ENCODE data around the gene PNLIPRP3. TPM values are rescaled to one million over a fixed set of nuclear protein-coding genes. Genes with fewer than 3 reads are reported as not detected.

PNLIPRP3 gene
- total and polyA plus RNA-seq, 2 donors (not counting 3 experiments of a cell fraction or from before 2014, with no cell fraction given) = not detected

GRCh38 chr10:116522803-116523381 lies 95.2 kb downstream of the PNLIPRP3 start:
- TF ChIP-seq JUN (IDR thresholded peaks at IDR 0.05; ENCODE audit: borderline replicate concordance, insufficient read depth, insufficient read length, low read depth) (no peak), FOS (IDR thresholded peaks at IDR 0.05; ENCODE audit: borderline replicate concordance, insufficient read depth, low read length) (no peak), POLR2A (IDR thresholded peaks at IDR 0.05; ENCODE audit: low read depth, low read length) (no peak), MYC (IDR thresholded peaks at IDR 0.05; ENCODE audit: low read depth, low read length) (no peak), GATA2 (IDR thresholded peaks at IDR 0.05; ENCODE audit: insufficient read depth, insufficient read length, low read depth, low read length) (no peak), POLR2AphosphoS5 (IDR thresholded peaks at IDR 0.05; ENCODE audit: insufficient read depth, low read depth, low read length) (no peak), MAX (IDR thresholded peaks at IDR 0.05; ENCODE audit: insufficient read depth, insufficient read length) (no peak), EZH2 (IDR thresholded peaks at IDR 0.05; ENCODE audit: borderline replicate concordance, low read depth, low read length, severe bottlenecking) (no peak)
- TF ChIP-seq, protein P1, sequence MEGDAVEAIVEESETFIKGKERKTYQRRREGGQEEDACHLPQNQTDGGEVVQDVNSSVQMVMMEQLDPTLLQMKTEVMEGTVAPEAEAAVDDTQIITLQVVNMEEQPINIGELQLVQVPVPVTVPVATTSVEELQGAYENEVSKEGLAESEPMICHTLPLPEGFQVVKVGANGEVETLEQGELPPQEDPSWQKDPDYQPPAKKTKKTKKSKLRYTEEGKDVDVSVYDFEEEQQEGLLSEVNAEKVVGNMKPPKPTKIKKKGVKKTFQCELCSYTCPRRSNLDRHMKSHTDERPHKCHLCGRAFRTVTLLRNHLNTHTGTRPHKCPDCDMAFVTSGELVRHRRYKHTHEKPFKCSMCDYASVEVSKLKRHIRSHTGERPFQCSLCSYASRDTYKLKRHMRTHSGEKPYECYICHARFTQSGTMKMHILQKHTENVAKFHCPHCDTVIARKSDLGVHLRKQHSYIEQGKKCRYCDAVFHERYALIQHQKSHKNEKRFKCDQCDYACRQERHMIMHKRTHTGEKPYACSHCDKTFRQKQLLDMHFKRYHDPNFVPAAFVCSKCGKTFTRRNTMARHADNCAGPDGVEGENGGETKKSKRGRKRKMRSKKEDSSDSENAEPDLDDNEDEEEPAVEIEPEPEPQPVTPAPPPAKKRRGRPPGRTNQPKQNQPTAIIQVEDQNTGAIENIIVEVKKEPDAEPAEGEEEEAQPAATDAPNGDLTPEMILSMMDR (IDR thresholded peaks at IDR 0.05; ENCODE audit: extremely low read depth in 1 of 2, insufficient read depth in 1 of 2, low read depth in 1 of 2, low read length in 2 of 2) = no peak
- no peak overlapping the region for H3K27ac ChIP-seq (ENCODE audit: insufficient read depth, low read depth, low read length)
- CTCF ChIA-PET = no interaction called here
- H3K9ac ChIP-seq (replicated peaks; ENCODE audit: extremely low read depth, insufficient read depth, low read length) = no peak overlapping the region
- H3K79me2 ChIP-seq (ENCODE audit: control insufficient read depth, insufficient read depth, low read length) = no peaks in the 10 kb centered on the region
- H2AFZ ChIP-seq (ENCODE audit: low read depth, low read length) = no peak overlapping the region
- H3K36me3 ChIP-seq (ENCODE audit: control insufficient read depth in 2 of 2, extremely low read depth in 1 of 2, insufficient read depth in 2 of 2, low read length in 2 of 2) = no peaks in the 10 kb centered on the region
- DNase-seq (ENCODE audit: low read depth, low spot score) = no peak
- H3K4me3 ChIP-seq (replicated peaks in 1 of 3; ENCODE audit: insufficient read depth in 1 of 3, low read depth in 1 of 3, low read length in 3 of 3) = no peak overlapping the region
- H3K9me3 ChIP-seq (replicated peaks; ENCODE audit: control insufficient read depth, insufficient read depth, low read length) = no peaks in the 10 kb centered on the region
- FAIRE-seq = no peak
- BruUV-seq (replicated peaks) = no TSS peak
- no peaks in the 10 kb centered on the region for H3K9me1 ChIP-seq (replicated peaks; ENCODE audit: control insufficient read depth, extremely low read depth, insufficient read depth, low read length)
- no peaks in the 10 kb centered on the region for H4K20me1 ChIP-seq (replicated peaks; ENCODE audit: control insufficient read depth, extremely low read depth, insufficient read depth, low read length)
- H3K4me1 ChIP-seq (ENCODE audit: control insufficient read depth, extremely low read depth, insufficient read depth, low read length) = no peaks in the 10 kb centered on the region
- POLR2A ChIA-PET = no interaction called here
- H3K27me3 ChIP-seq (ENCODE audit: control insufficient read depth in 2 of 2, insufficient read depth in 2 of 2, low read length in 2 of 2) = no peaks in the 10 kb centered on the region
- dilution Hi-C loops (cut with MboI; ENCODE audit: extremely low pct_ligation_motif_present, low sequenced_read_pairs) (no loop called here), intact Hi-C loops (cut with micrococcal nuclease) (no loop called here)
- no peak overlapping the region for H3K4me2 ChIP-seq (ENCODE audit: insufficient read depth, low read length)

All from endothelial cell of umbilical vein (primary cell).